HepG2 (cell line): Measurements from ENCODE around the gene GJC2. TPM values are rescaled to one million over a fixed set of nuclear protein-coding genes. Genes with fewer than 3 reads are reported as not detected.

Source experiments
- KDM5A ChIP-seq: fragments of 200-600 bp; sonication (generic); IDR thresholded peaks from 2 replicates; pipeline ENCODE4 v1.7.0; 2018; ENCODE audit warnings: antibody characterized with exemption, mild to moderate bottlenecking, low read length, borderline replicate concordance
- MNT ChIP-seq: fragments of 450-650 bp; IDR thresholded peaks from 2 replicates; pipeline ENCODE4 v1.6.1; 2016
- NCOA1 ChIP-seq: sonication (generic); formaldehyde crosslinking; IDR thresholded peaks from 2 replicates; pipeline ENCODE4 v1.9.0; 2021; ENCODE audit warnings: missing genetic modification reagents
- SATB2 ChIP-seq: sonication (generic); formaldehyde crosslinking; IDR thresholded peaks from 2 replicates; pipeline ENCODE4 v1.5.0; 2020; ENCODE audit warnings: missing genetic modification reagents
- SNRNP70 ChIP-seq: fragments of 200-400 bp; formaldehyde crosslinking; IDR thresholded peaks from 2 replicates; pipeline ENCODE4 v1.6.1; 2017; ENCODE audit warnings: mild to moderate bottlenecking, low read depth, low read length, moderate library complexity
- TCF12 ChIP-seq, 2 experiments: fragments of 450-650 bp in 1 of 2; sonication (generic) in 1 of 2; formaldehyde crosslinking in 1 of 2; IDR thresholded peaks; 2 replicates each; pipeline versions ENCODE4 v1.6.1 to v1.8.0; 2017 to 2022; ENCODE audit warnings: antibody characterized with exemption in 1 of 2, mild to moderate bottlenecking in 1 of 2, missing genetic modification reagents in 1 of 2, moderate library complexity in 1 of 2
- ZNF12 ChIP-seq: sonication (generic); formaldehyde crosslinking; IDR thresholded peaks from 2 replicates; pipeline ENCODE4 v1.5.0; 2020; ENCODE audit warnings: missing genetic modification reagents
- ZNF296 ChIP-seq: sonication (generic); formaldehyde crosslinking; conservative IDR thresholded peaks from 2 replicates; pipeline ENCODE4 v1.5.0; 2020; ENCODE audit warnings: mild to moderate bottlenecking, missing genetic modification reagents
- ZNF790 ChIP-seq: sonication (generic); formaldehyde crosslinking; IDR thresholded peaks from 2 replicates; pipeline ENCODE4 v1.8.0; 2022; ENCODE audit warnings: missing genetic modification reagents, mild to moderate bottlenecking, borderline replicate concordance
- polyA plus RNA-seq, 8 experiments: library from polyadenylated mRNA; depleted of rRNA in 3 of 8; stranded (reverse) in 7 of 8; unstranded in 1 of 8; fragments of >200 nt; fragmentation: Illumina TruSeq in 4 of 8; extraction: Trizol in 4 of 8; gene quantifications; 2 replicates each; pipeline versions ENCODE4 v1.2.1 to v1.2.3, GENCODE V29; 2011 to 2016; ENCODE audit warnings: low read depth in 4 of 8, missing spikeins in 1 of 8, mixed read lengths in 1 of 8; ENCODE audit not compliant: insufficient read depth in 1 of 8
- total RNA-seq, 5 experiments: library from RNA; depleted of rRNA; stranded (reverse); fragments of >200 nt; fragmentation: Illumina TruSeq; extraction: Trizol; gene quantifications; 2 replicates each; pipeline ENCODE4 v1.2.3, GENCODE V29; 2016; ENCODE audit warnings: low read depth in 1 of 5
- TF ChIP-seq, protein P1 (sequence below): sonication (generic); formaldehyde crosslinking; IDR thresholded peaks from 2 replicates; pipeline ENCODE4 v1.4.0; 2020; ENCODE audit warnings: mild to moderate bottlenecking, missing genetic modification reagents
- TF ChIP-seq, protein P2 (sequence below): IDR thresholded peaks from 2 replicates; pipeline ENCODE4 v1.6.1; 2016; ENCODE audit warnings: missing biosample characterization, missing genetic modification reagents, low read depth

Gene GJC2
- total and polyA plus RNA-seq, 2 of the 13 experiments (the other 11 are each of a cell fraction or from before 2014, with no cell fraction given) = 1.6 to 3.8 TPM

DNA sequence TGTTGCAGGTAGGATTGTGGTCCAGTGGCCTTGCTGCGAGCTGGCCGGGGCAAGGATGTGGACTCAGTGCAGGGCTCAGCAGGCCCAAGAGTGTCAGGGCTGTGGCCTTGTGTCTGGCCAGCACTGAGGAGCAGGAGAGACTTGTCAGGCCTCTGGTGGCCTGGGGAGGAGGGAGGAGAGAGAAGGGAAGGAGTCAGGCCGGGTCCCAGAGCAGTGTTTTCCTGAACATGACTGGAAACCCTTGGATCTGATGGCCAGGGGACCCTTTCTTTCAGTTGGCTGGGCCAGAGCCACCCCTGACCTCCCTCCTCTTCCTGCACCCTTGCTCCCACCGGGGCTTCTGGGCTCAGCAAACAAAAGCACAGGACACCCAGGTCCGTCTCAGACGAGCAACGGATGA lies 20.9 kb downstream of the GJC2 start (continued):
- TF ChIP-seq, protein P1, sequence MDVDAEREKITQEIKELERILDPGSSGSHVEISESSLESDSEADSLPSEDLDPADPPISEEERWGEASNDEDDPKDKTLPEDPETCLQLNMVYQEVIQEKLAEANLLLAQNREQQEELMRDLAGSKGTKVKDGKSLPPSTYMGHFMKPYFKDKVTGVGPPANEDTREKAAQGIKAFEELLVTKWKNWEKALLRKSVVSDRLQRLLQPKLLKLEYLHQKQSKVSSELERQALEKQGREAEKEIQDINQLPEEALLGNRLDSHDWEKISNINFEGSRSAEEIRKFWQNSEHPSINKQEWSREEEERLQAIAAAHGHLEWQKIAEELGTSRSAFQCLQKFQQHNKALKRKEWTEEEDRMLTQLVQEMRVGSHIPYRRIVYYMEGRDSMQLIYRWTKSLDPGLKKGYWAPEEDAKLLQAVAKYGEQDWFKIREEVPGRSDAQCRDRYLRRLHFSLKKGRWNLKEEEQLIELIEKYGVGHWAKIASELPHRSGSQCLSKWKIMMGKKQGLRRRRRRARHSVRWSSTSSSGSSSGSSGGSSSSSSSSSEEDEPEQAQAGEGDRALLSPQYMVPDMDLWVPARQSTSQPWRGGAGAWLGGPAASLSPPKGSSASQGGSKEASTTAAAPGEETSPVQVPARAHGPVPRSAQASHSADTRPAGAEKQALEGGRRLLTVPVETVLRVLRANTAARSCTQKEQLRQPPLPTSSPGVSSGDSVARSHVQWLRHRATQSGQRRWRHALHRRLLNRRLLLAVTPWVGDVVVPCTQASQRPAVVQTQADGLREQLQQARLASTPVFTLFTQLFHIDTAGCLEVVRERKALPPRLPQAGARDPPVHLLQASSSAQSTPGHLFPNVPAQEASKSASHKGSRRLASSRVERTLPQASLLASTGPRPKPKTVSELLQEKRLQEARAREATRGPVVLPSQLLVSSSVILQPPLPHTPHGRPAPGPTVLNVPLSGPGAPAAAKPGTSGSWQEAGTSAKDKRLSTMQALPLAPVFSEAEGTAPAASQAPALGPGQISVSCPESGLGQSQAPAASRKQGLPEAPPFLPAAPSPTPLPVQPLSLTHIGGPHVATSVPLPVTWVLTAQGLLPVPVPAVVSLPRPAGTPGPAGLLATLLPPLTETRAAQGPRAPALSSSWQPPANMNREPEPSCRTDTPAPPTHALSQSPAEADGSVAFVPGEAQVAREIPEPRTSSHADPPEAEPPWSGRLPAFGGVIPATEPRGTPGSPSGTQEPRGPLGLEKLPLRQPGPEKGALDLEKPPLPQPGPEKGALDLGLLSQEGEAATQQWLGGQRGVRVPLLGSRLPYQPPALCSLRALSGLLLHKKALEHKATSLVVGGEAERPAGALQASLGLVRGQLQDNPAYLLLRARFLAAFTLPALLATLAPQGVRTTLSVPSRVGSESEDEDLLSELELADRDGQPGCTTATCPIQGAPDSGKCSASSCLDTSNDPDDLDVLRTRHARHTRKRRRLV (CRISPR knock-in tag) = no peak
- no peak for TF ChIP-seq KDM5A
- TF ChIP-seq ZNF12 (CRISPR knock-in tag) = no peak
- TF ChIP-seq ZNF790 = no peak
- TF ChIP-seq, protein P2, sequence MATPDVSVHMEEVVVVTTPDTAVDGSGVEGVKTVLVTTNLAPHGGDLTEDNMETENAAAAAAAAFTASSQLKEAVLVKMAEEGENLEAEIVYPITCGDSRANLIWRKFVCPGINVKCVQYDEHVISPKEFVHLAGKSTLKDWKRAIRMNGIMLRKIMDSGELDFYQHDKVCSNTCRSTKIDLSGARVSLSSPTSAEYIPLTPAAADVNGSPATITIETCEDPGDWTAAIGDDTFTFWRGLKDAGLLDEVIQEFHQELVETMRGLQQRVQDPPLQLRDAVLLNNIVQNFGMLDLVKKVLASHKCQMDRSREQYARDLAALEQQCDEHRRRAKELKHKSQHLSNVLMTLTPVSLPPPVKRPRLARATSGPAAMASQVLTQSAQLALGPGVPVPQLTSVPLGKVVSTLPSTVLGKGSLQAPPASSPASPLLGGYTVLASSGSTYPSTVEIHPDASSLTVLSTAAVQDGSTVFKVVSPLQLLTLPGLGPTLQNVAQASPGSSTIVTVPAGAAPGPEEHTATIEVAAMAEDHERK (CRISPR knock-in tag) = no peak
- TF ChIP-seq NCOA1 (CRISPR knock-in tag) = no peak
- no peak for TF ChIP-seq ZNF296 (CRISPR knock-in tag)
- TF ChIP-seq MNT = no peak
- TF ChIP-seq TCF12 (IDR thresholded peaks at IDR 0.05) = no peak
- TF ChIP-seq TCF12 (CRISPR knock-in tag; IDR thresholded peaks at IDR 0.05) = no peak
- no peak for TF ChIP-seq SNRNP70
- no peak for TF ChIP-seq SATB2 (CRISPR knock-in tag)
